OCI-LY1 (cell line): ENCODE measurements around the gene ITPRIPL2.

ENCODE experiments used
- H2AFZ ChIP-seq: fragments of 200-600 bp; sonication (generic), shearing (Covaris generic); 2 replicates; pipeline ENCODE4 v1.6.0; 2014; ENCODE audit warnings: antibody characterized with exemption, mild to moderate bottlenecking, low read length
- H3F3A ChIP-seq: fragments of 200-600 bp; sonication (generic), shearing (Covaris generic); 2 replicates; pipeline ENCODE4 v1.6.0; 2014; ENCODE audit warnings: mild to moderate bottlenecking, antibody characterized with exemption, low read length, moderate library complexity; ENCODE audit not compliant: insufficient read depth
- H3K27ac ChIP-seq: fragments of 200-600 bp; sonication (generic); 2 replicates; pipeline ENCODE4 v1.5.1; 2014; ENCODE audit warnings: low read length, mixed run types, mild to moderate bottlenecking, low read depth; ENCODE audit not compliant: poor library complexity, severe bottlenecking
- H3K27me3 ChIP-seq: fragments of 200-600 bp; sonication (generic); 2 replicates; pipeline ENCODE4 v1.6.0; 2014; ENCODE audit warnings: antibody characterized with exemption, mild to moderate bottlenecking, low read length, moderate library complexity; ENCODE audit not compliant: insufficient read depth
- H3K36me3 ChIP-seq: fragments of 200-600 bp; sonication (generic); 2 replicates; pipeline ENCODE4 v1.6.1; 2014; ENCODE audit warnings: mild to moderate bottlenecking, antibody characterized with exemption, low read length, moderate library complexity, mixed read lengths; ENCODE audit not compliant: insufficient read depth
- H3K4me1 ChIP-seq: fragments of 200-600 bp; sonication (generic); 2 replicates; pipeline ENCODE4 v1.5.1; 2014; ENCODE audit warnings: mild to moderate bottlenecking, low read length, moderate library complexity; ENCODE audit not compliant: insufficient read depth, severe bottlenecking
- H3K4me2 ChIP-seq: fragments of 200-600 bp; sonication (generic), shearing (Covaris generic); 2 replicates; pipeline ENCODE4 v1.6.1; 2014; ENCODE audit warnings: low read length
- H3K4me3 ChIP-seq: fragments of 200-600 bp; sonication (generic); 2 replicates; pipeline ENCODE4 v1.5.1; 2014; ENCODE audit warnings: low read length, low read depth, mild to moderate bottlenecking, mixed read lengths; ENCODE audit not compliant: poor library complexity, severe bottlenecking
- H3K79me2 ChIP-seq: fragments of 200-600 bp; shearing (Covaris generic); 2 replicates; pipeline ENCODE4 v1.6.1; 2016; ENCODE audit warnings: mixed run types, low read length, mixed read lengths; ENCODE audit not compliant: insufficient read depth
- H3K9ac ChIP-seq: fragments of 200-600 bp; sonication (generic), shearing (Covaris generic); 2 replicates; pipeline ENCODE4 v1.6.1; 2014; ENCODE audit warnings: mild to moderate bottlenecking, low read length, mixed read lengths
- H3K9me2 ChIP-seq: fragments of 200-600 bp; sonication (generic), shearing (Covaris generic); 2 replicates; pipeline ENCODE4 v1.6.1; 2014; ENCODE audit warnings: low read depth, mild to moderate bottlenecking, low read length, mixed read lengths
- H3K9me3 ChIP-seq: fragments of 200-600 bp; shearing (Covaris generic); 2 replicates; pipeline ENCODE4 v1.6.1; 2014; ENCODE audit warnings: low read length, mixed read lengths
- H4K20me1 ChIP-seq: fragments of 200-600 bp; sonication (generic), shearing (Covaris generic); 2 replicates; pipeline ENCODE4 v1.6.0; 2016; ENCODE audit warnings: mild to moderate bottlenecking, low read length; ENCODE audit not compliant: insufficient read depth
- CTCF ChIP-seq: fragments of 200-600 bp; sonication (generic), shearing (Covaris generic); IDR thresholded peaks from 2 replicates; pipeline ENCODE4 v1.5.1; 2017; ENCODE audit warnings: mild to moderate bottlenecking, antibody characterized with exemption, low read length, moderate library complexity, mixed read lengths
- EZH2 ChIP-seq: fragments of 200-600 bp; sonication (generic), shearing (Covaris generic); IDR thresholded peaks from 2 replicates; pipeline ENCODE4 v1.8.0; 2017; ENCODE audit warnings: borderline replicate concordance, mixed run types, mild to moderate bottlenecking, antibody characterized with exemption, low read length, moderate library complexity, mixed read lengths

The ITPRIPL2 gene

GRCh38 chr16:19139436-19140091, 25.8 kb downstream of the ITPRIPL2 start:
- no peaks in the 10 kb centered on the region for H4K20me1 ChIP-seq
- no peak for TF ChIP-seq EZH2
- no peak for TF ChIP-seq CTCF
- H3K9ac ChIP-seq: no peak overlapping the region
- no peaks in the 10 kb centered on the region for H3K4me1 ChIP-seq
- H3K79me2 ChIP-seq: no peaks in the 10 kb centered on the region
- H3K27me3 ChIP-seq: peaks cover 4% of the 10 kb centered on the region; the same call in 1 of the 2 replicates
- no peaks in the 10 kb centered on the region for H3K9me2 ChIP-seq
- H3K36me3 ChIP-seq: no peaks in the 10 kb centered on the region
- no peak overlapping the region for H3K27ac ChIP-seq
- no peak overlapping the region for H3K4me2 ChIP-seq
- H3K9me3 ChIP-seq: no peaks in the 10 kb centered on the region
- no peaks in the 10 kb centered on the region for H3F3A ChIP-seq
- H3K4me3 ChIP-seq: no peak overlapping the region
- no peak overlapping the region for H2AFZ ChIP-seq

- no peaks in the 10 kb centered on the region for H3K79me2 ChIP-seq
- H3K36me3 ChIP-seq: no peaks in the 10 kb centered on the region
- no peaks in the 10 kb centered on the region for H3F3A ChIP-seq
- TF ChIP-seq EZH2: no peak
- TF ChIP-seq CTCF: no peak
- H3K9ac ChIP-seq: no peak overlapping the region
- H4K20me1 ChIP-seq: no peaks in the 10 kb centered on the region
- no peak overlapping the region for H3K4me2 ChIP-seq
- H3K9me2 ChIP-seq: no peaks in the 10 kb centered on the region
- H3K9me3 ChIP-seq: no peaks in the 10 kb centered on the region
- H3K4me1 ChIP-seq: no peaks in the 10 kb centered on the region
- no peak overlapping the region for H2AFZ ChIP-seq
- peaks cover 7% of the 10 kb centered on the region; the same call in 1 of the 2 replicates for H3K27me3 ChIP-seq
- H3K4me3 ChIP-seq: no peak overlapping the region
- H3K27ac ChIP-seq: no peak overlapping the region
Measured at GRCh38 chr16:19140396-19140795, 26.6 kb downstream of the ITPRIPL2 start.

GRCh38 chr16:19142939-19143598, 29.3 kb downstream of the ITPRIPL2 start:
- Histone ChIP-seq H3F3A (no peaks in the 10 kb centered on the region), H3K27ac (no peak overlapping the region), H3K4me3 (no peak overlapping the region), H3K9me3 (no peaks in the 10 kb centered on the region), H3K9ac (no peak overlapping the region), H2AFZ (no peak overlapping the region), H3K36me3 (no peaks in the 10 kb centered on the region), H4K20me1 (no peaks in the 10 kb centered on the region), H3K27me3 (peaks cover 7% of the 10 kb centered on the region; the same call in 1 of the 2 replicates), H3K4me1 (no peaks in the 10 kb centered on the region), H3K9me2 (no peaks in the 10 kb centered on the region), H3K79me2 (no peaks in the 10 kb centered on the region), H3K4me2 (no peak overlapping the region)
- TF ChIP-seq CTCF (no peak), EZH2 (no peak)
